Karpas-422 (cell line): Measurements from ENCODE around the gene EXOSC7. TPM values are rescaled to one million over a fixed set of nuclear protein-coding genes. Genes with fewer than 3 reads are reported as not detected.
"Not testable (repeated sequence)": the region's sequence is repeated elsewhere in the genome, so short reads cannot be mapped to it uniquely, and the experiment has no call there.

ENCODE experiments used
- DNase-seq: peaks from one replicate; pipeline ENCODE4 v3.0.0-alpha.2; 2015
- H2AFZ ChIP-seq: fragments of 200-600 bp; sonication (generic); 2 replicates; pipeline ENCODE4 v1.6.1; 2014; ENCODE audit warnings: antibody characterized with exemption, low read length, mixed read lengths
- H3K27ac ChIP-seq: fragments of 200-600 bp; sonication (generic); 2 replicates; pipeline ENCODE4 v1.5.1; 2014; ENCODE audit warnings: mild to moderate bottlenecking, low read length, moderate library complexity
- H3K27me3 ChIP-seq: fragments of 200-600 bp; sonication (generic); 2 replicates; pipeline ENCODE4 v1.6.1; 2014; ENCODE audit warnings: low read length, mixed read lengths
- H3K36me3 ChIP-seq: fragments of 200-600 bp; sonication (generic); 2 replicates; pipeline ENCODE4 v1.6.1; 2014; ENCODE audit warnings: low read length, mixed read lengths; ENCODE audit not compliant: insufficient read depth
- H3K4me1 ChIP-seq: fragments of 200-600 bp; sonication (generic); 2 replicates; pipeline ENCODE4 v1.6.1; 2014; ENCODE audit warnings: mild to moderate bottlenecking, low read length, mixed read lengths
- H3K4me2 ChIP-seq: fragments of 200-600 bp; sonication (generic); 2 replicates; pipeline ENCODE4 v1.6.1; 2014; ENCODE audit warnings: low read length, low read depth, mild to moderate bottlenecking; ENCODE audit not compliant: poor library complexity, severe bottlenecking
- H3K4me3 ChIP-seq: fragments of 200-600 bp; sonication (generic); 2 replicates; pipeline ENCODE4 v1.5.1; 2014; ENCODE audit warnings: mild to moderate bottlenecking, antibody characterized with exemption, low read length, mixed read lengths
- H3K79me2 ChIP-seq: fragments of 200-600 bp; sonication (generic); 2 replicates; pipeline ENCODE4 v1.6.1; 2014; ENCODE audit warnings: mild to moderate bottlenecking, low read length, mixed read lengths
- H3K9ac ChIP-seq: fragments of 200-600 bp; sonication (generic); 2 replicates; pipeline ENCODE4 v1.6.0; 2014; ENCODE audit warnings: low read length
- H3K9me2 ChIP-seq: fragments of 200-600 bp; sonication (generic), shearing (Covaris generic); replicated peaks from 2 replicates; pipeline ENCODE4 v1.6.0; 2014; ENCODE audit warnings: mild to moderate bottlenecking, low read length, moderate library complexity; ENCODE audit not compliant: insufficient read depth
- H3K9me3 ChIP-seq: fragments of 300-700, 200-600 bp; sonication (generic); 2 replicates; pipeline ENCODE4 v1.6.1; 2014; ENCODE audit warnings: low read length, mixed read lengths
- H4K20me1 ChIP-seq: fragments of 200-600 bp; sonication (generic); 2 replicates; pipeline ENCODE4 v1.6.1; 2014; ENCODE audit warnings: mild to moderate bottlenecking, antibody characterized with exemption, low read length, low read depth; ENCODE audit not compliant: insufficient read depth
- total RNA-seq: library from RNA; depleted of rRNA; stranded (reverse); fragments of >200 nt; shearing (Covaris generic); gene quantifications from 2 replicates; pipeline ENCODE4 v1.2.3, GENCODE V29; 2014; ENCODE audit warnings: low replicate concordance

EXOSC7 gene
- total RNA-seq, 1 experiment from 2014 or later = 67.1 TPM

- Histone ChIP-seq H3K27ac (no peak overlapping the region), H3K27me3 (no peaks in the 10 kb centered on the region), H3K4me2 (peak overlapping the region; percentile 79), H3K36me3 (peaks cover 4% of the 10 kb centered on the region; the same call in 1 of the 2 replicates), H3K79me2 (peaks cover 98% of the 10 kb centered on the region), H4K20me1 (peaks cover 7% of the 10 kb centered on the region; the same call in 1 of the 2 replicates), H3K4me3 (peak overlapping the region; percentile 98), H3K9me3 (no peaks in the 10 kb centered on the region), H3K4me1 (peaks cover 69% of the 10 kb centered on the region), H3K9ac (peak overlapping the region; percentile 98), H2AFZ (no peak overlapping the region), H3K9me2 (no peaks in the 10 kb centered on the region)
- no peak for DNase-seq
Measured at GRCh38 chr3:44974416-44974815, 1.6 kb upstream of the EXOSC7 start.

DNA sequence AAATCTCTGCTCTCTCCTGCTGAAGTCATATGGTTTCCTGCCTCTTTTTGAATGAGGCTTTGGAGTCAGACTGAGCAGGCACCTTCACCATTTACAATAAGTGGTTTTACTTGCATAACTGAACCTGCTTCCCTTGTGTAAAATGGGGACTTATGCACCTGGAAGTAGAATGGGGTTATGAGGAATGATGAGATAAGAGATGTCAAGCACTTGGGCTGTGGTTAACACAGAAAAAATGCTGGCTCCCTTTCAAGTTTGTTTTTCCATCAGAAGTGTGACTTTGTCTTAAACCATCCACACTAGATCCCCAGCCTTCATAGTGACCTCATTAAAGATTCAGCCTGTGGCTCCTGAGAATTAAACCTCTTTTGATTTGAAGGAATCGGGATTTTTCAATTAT lies 5.2 kb downstream of the EXOSC7 start:
- Histone ChIP-seq H3K4me1 (peaks cover 19% of the 10 kb centered on the region), H3K9me3 (no peaks in the 10 kb centered on the region), H3K36me3 (peaks cover 36% of the 10 kb centered on the region), H3K9me2 (no peaks in the 10 kb centered on the region), H3K9ac (no peak overlapping the region), H3K4me2 (no peak overlapping the region), H3K27me3 (no peaks in the 10 kb centered on the region), H3K79me2 (peaks cover 96% of the 10 kb centered on the region), H4K20me1 (peaks cover 16% of the 10 kb centered on the region; the same call in 1 of the 2 replicates), H2AFZ (no peak overlapping the region), H3K27ac (no peak overlapping the region), H3K4me3 (no peak overlapping the region)
- no peak for DNase-seq

DNA sequence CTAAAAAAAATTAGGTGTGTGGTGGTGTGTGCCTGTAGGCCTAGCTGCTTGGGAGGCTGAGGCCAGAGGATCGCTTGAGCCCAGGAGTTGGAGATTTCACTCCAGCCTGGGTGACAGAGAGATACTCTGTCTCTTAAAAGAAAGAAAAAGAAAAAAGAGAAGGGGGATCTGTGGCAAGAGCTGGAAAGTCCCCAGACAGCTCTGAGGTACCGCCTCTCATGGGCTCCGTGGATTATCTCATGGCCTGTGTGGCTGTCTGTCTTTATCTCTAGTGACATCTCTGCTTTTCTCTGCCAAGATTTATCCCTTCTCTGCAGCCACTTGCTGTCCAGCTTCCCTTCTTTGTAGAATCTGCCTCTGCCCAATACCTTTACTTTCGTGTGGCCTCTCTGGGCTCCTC lies 5.7 kb downstream of the EXOSC7 start:
- Histone ChIP-seq H3K9me2 (no peaks in the 10 kb centered on the region), H3K4me2 (no peak overlapping the region), H3K4me1 (peaks cover 19% of the 10 kb centered on the region), H3K4me3 (no peak overlapping the region), H4K20me1 (peaks cover 16% of the 10 kb centered on the region; the same call in 1 of the 2 replicates), H3K79me2 (peaks cover 95% of the 10 kb centered on the region), H3K27ac (no peak overlapping the region), H3K9me3 (no peaks in the 10 kb centered on the region), H2AFZ (no peak overlapping the region), H3K9ac (no peak overlapping the region), H3K36me3 (peaks cover 36% of the 10 kb centered on the region), H3K27me3 (no peaks in the 10 kb centered on the region)
- no peak for DNase-seq

GRCh38 chr3:44982817-44983216 lies 6.8 kb downstream of the EXOSC7 start:
- Histone ChIP-seq H3K4me2 (no peak overlapping the region), H4K20me1 (peaks cover 22% of the 10 kb centered on the region; the same call in 1 of the 2 replicates), H3K27me3 (no peaks in the 10 kb centered on the region), H3K9ac (no peak overlapping the region), H3K9me2 (no peaks in the 10 kb centered on the region), H3K79me2 (peaks cover 95% of the 10 kb centered on the region), H3K36me3 (peaks cover 36% of the 10 kb centered on the region), H2AFZ (no peak overlapping the region), H3K4me3 (no peak overlapping the region), H3K9me3 (no peaks in the 10 kb centered on the region), H3K4me1 (peaks cover 12% of the 10 kb centered on the region), H3K27ac (no peak overlapping the region)
- DNase-seq = no peak

DNA sequence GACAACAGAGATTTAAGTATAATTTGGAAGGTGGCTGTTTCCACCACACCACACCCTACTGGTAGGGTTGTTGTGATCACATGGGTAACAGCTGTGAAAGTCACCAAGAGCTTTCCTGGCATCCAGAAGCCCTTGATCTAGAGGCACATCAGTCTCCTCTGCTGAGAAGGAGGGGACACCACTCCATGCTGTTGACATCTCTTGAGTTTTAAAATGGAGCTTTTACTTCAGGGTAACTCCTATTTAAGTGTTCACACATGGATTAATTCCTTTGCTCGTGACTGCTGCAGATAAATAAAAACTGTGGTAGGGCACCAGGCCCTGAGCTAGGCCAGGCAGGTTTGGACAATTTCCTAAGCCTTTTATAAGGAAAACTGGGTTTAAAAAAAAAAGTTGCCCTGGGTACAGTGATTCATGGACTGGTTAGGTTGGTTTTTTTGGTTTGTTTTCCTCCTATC lies 7.5 kb downstream of the EXOSC7 start:
- DNase-seq = no peak
- no peak overlapping the region for H3K4me2 ChIP-seq
- H3K9ac ChIP-seq = no peak overlapping the region
- peaks cover 36% of the 10 kb centered on the region for H3K36me3 ChIP-seq
- H2AFZ ChIP-seq = no peak overlapping the region
- H3K4me3 ChIP-seq = no peak overlapping the region
- no peak overlapping the region for H3K27ac ChIP-seq
- H3K4me1 ChIP-seq = peaks cover 8% of the 10 kb centered on the region
- H4K20me1 ChIP-seq = peaks cover 25% of the 10 kb centered on the region
- H3K9me2 ChIP-seq = no peaks in the 10 kb centered on the region
- H3K79me2 ChIP-seq = peaks cover 95% of the 10 kb centered on the region
- H3K27me3 ChIP-seq = no peaks in the 10 kb centered on the region
- no peaks in the 10 kb centered on the region for H3K9me3 ChIP-seq

DNA sequence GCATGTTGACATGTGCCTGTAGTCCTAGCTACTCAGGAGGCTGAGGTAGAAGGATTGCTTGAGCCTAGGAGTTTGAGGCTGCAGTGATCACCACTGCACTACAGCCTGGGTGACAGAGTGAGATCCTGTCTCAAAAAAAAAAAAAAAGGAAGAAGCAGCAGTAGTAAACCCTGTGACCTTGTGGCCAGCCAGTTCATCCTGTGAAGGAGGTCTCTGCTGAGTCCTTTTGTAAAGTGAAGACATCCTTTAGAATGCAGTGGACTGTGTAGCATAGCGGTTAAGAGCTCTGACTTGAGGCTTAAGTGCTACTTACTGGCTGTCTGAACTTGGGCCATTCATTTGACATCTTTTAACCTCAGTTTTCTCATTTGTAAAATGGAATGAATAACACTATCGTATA lies 8.3 kb downstream of the EXOSC7 start:
- H3K4me1 ChIP-seq = peaks cover 3% of the 10 kb centered on the region; the same call in 1 of the 2 replicates
- no peak overlapping the region for H3K9ac ChIP-seq
- peaks cover 44% of the 10 kb centered on the region for H3K36me3 ChIP-seq
- H3K79me2 ChIP-seq = peaks cover 95% of the 10 kb centered on the region
- no peak overlapping the region for H3K4me3 ChIP-seq
- no peak overlapping the region for H2AFZ ChIP-seq
- no peaks in the 10 kb centered on the region for H3K27me3 ChIP-seq
- no peaks in the 10 kb centered on the region for H3K9me2 ChIP-seq
- no peak overlapping the region for H3K4me2 ChIP-seq
- no peaks in the 10 kb centered on the region for H3K9me3 ChIP-seq
- H4K20me1 ChIP-seq = peaks cover 33% of the 10 kb centered on the region
- no peak for DNase-seq
- no peak overlapping the region for H3K27ac ChIP-seq

GRCh38 chr3:44986330-44986729 lies 10.3 kb downstream of the EXOSC7 start:
- Histone ChIP-seq H3K79me2 (peaks cover 95% of the 10 kb centered on the region), H4K20me1 (peaks cover 36% of the 10 kb centered on the region), H3K36me3 (peaks cover 53% of the 10 kb centered on the region)
- not testable (repeated sequence) for H3K4me2 ChIP-seq, H3K9me2 ChIP-seq, DNase-seq, H3K4me1 ChIP-seq, H3K9ac ChIP-seq, H3K27me3 ChIP-seq, H3K27ac ChIP-seq, H3K9me3 ChIP-seq, H3K4me3 ChIP-seq, H2AFZ ChIP-seq

- no peak overlapping the region for H3K4me2 ChIP-seq
- H3K9me2 ChIP-seq = no peaks in the 10 kb centered on the region
- H3K36me3 ChIP-seq = peaks cover 50% of the 10 kb centered on the region
- no peak for DNase-seq
- H3K9me3 ChIP-seq = no peaks in the 10 kb centered on the region
- H3K27ac ChIP-seq = no peak overlapping the region
- H4K20me1 ChIP-seq = peaks cover 28% of the 10 kb centered on the region
- H3K27me3 ChIP-seq = no peaks in the 10 kb centered on the region
- peaks cover 95% of the 10 kb centered on the region for H3K79me2 ChIP-seq
- H3K4me3 ChIP-seq = no peak overlapping the region
- H3K9ac ChIP-seq = no peak overlapping the region
- no peak overlapping the region for H2AFZ ChIP-seq
- H3K4me1 ChIP-seq = peaks cover 3% of the 10 kb centered on the region; the same call in 1 of the 2 replicates
Measured at GRCh38 chr3:44987332-44987731, 11.3 kb downstream of the EXOSC7 start.
